IMR-90 (cell line): ENCODE measurements around the gene YBX2. TPM values are rescaled to one million over a fixed set of nuclear protein-coding genes. Genes with fewer than 3 reads are reported as not detected.

Experiments
- ATAC-seq: fragments of 200-7000 bp; cut with Tn5 transposase; 2 replicates; pipeline ENCODE4 v1.9.1; 2020; ENCODE audit warnings: low read depth, mild to moderate bottlenecking, moderate library complexity
- BruUV-seq: library from RNA; stranded (reverse); fragments of 400-500 nt; replicated peaks from 2 replicates; lab custom pipeline; 2021; lab: Mats Ljungman, UMichigan
- CTCF ChIA-PET: fragments of 300-600 bp; formaldehyde crosslinking; extraction: SDS; loops from one replicate; lab custom pipeline; 2021; ENCODE audit warnings: antibody characterized with exemption; lab: Yijun Ruan, JAX
- POLR2A ChIA-PET: fragments of 300-600 bp; sonication (Branson Sonifier 250); formaldehyde crosslinking; loops from one replicate; lab custom pipeline; 2022; ENCODE audit warnings: antibody characterized with exemption; ENCODE audit not compliant: unreplicated experiment; lab: Charles Lee
- DNase-seq: peaks from one replicate; pipeline ENCODE4 v3.0.0; 2013
- H2AFZ ChIP-seq: replicated peaks from 2 replicates; pipeline ENCODE3; 2013; ENCODE audit warnings: low read length, mild to moderate bottlenecking; ENCODE audit not compliant: poor library complexity
- H2AK5ac ChIP-seq: 2 replicates; pipeline ENCODE4 v1.6.1; 2013; ENCODE audit warnings: low read depth, low read length, inconsistent platforms
- H2AK9ac ChIP-seq: replicated peaks from 2 replicates; pipeline ENCODE3; 2013; ENCODE audit warnings: mild to moderate bottlenecking, low read depth, low read length, moderate library complexity; ENCODE audit not compliant: poor library complexity
- H2BK120ac ChIP-seq: 2 replicates; pipeline ENCODE4 v1.6.1; 2013; ENCODE audit warnings: low read depth, low read length, inconsistent platforms
- H2BK15ac ChIP-seq: 3 replicates; pipeline ENCODE4 v1.6.1; 2013; ENCODE audit warnings: low read depth, low read length, inconsistent platforms
- H2BK20ac ChIP-seq: 2 replicates; pipeline ENCODE4 v1.6.1; 2013; ENCODE audit warnings: low read depth, mild to moderate bottlenecking, inconsistent platforms, low read length, moderate library complexity
- H2BK5ac ChIP-seq: 2 replicates; pipeline ENCODE4 v1.6.1; 2013; ENCODE audit warnings: mild to moderate bottlenecking, low read depth, low read length, inconsistent platforms; ENCODE audit not compliant: poor library complexity, severe bottlenecking
- H3K14ac ChIP-seq: replicated peaks from 2 replicates; pipeline ENCODE4 v1.6.1; 2013; ENCODE audit warnings: low read depth, low read length, inconsistent platforms
- H3K18ac ChIP-seq: 2 replicates; pipeline ENCODE4 v1.6.1; 2013; ENCODE audit warnings: low read depth, low read length, control low read depth
- H3K23ac ChIP-seq: 2 replicates; pipeline ENCODE4 v1.6.1; 2013; ENCODE audit warnings: low read depth, low read length, inconsistent platforms
- H3K27ac ChIP-seq: 2 replicates; pipeline ENCODE4 v1.5.1; 2013; ENCODE audit warnings: mild to moderate bottlenecking, control low read depth, low read length; ENCODE audit not compliant: insufficient read depth
- H3K27me3 ChIP-seq: 2 replicates; pipeline ENCODE4 v1.6.1; 2013; ENCODE audit warnings: low read length; ENCODE audit not compliant: control insufficient read depth, insufficient read depth
- H3K36me3 ChIP-seq: 2 replicates; pipeline ENCODE4 v1.6.1; 2013; ENCODE audit warnings: low read length, mixed read lengths; ENCODE audit not compliant: control insufficient read depth, insufficient read depth
- H3K4ac ChIP-seq: 2 replicates; pipeline ENCODE4 v1.6.1; 2013; ENCODE audit warnings: low read depth, low read length, inconsistent platforms
- H3K4me1 ChIP-seq: 2 replicates; pipeline ENCODE4 v1.6.1; 2013; ENCODE audit warnings: low read length, mixed read lengths; ENCODE audit not compliant: control insufficient read depth, insufficient read depth
- H3K4me2 ChIP-seq: 2 replicates; pipeline ENCODE4 v1.6.1; 2013; ENCODE audit warnings: low read depth, mild to moderate bottlenecking, control low read depth, low read length, moderate library complexity
- H3K4me3 ChIP-seq: 2 replicates; pipeline ENCODE4 v1.5.1; 2013; ENCODE audit warnings: low read depth, mild to moderate bottlenecking, control low read depth, low read length, moderate library complexity; ENCODE audit not compliant: insufficient read depth
- H3K56ac ChIP-seq: 2 replicates; pipeline ENCODE4 v1.6.1; 2013; ENCODE audit warnings: low read length, inconsistent platforms; ENCODE audit not compliant: insufficient read depth; ENCODE audit errors: extremely low read depth
- H3K79me1 ChIP-seq, 2 experiments: 2 replicates each; pipeline ENCODE4 v1.6.1; 2013; ENCODE audit warnings: low read length in 2 of 2, inconsistent platforms in 1 of 2, low read depth in 1 of 2
- H3K9ac ChIP-seq: 2 replicates; pipeline ENCODE4 v1.6.1; 2013; ENCODE audit warnings: low read depth, low read length, control low read depth
- H3K9me1 ChIP-seq: 2 replicates; pipeline ENCODE4 v1.6.1; 2013; ENCODE audit warnings: low read length, inconsistent platforms; ENCODE audit not compliant: insufficient read depth
- H3K9me3 ChIP-seq: 2 replicates; pipeline ENCODE4 v1.6.1; 2013; ENCODE audit warnings: low read length; ENCODE audit not compliant: control insufficient read depth, insufficient read depth
- H4K20me1 ChIP-seq: 2 replicates; pipeline ENCODE4 v1.6.1; 2013; ENCODE audit warnings: low read length, inconsistent platforms; ENCODE audit not compliant: insufficient read depth
- H4K5ac ChIP-seq: 2 replicates; pipeline ENCODE4 v1.6.1; 2013; ENCODE audit warnings: mild to moderate bottlenecking, low read depth, low read length, control low read depth
- H4K8ac ChIP-seq, 2 experiments: 2 replicates each; pipeline ENCODE4 v1.6.1; 2013; ENCODE audit warnings: low read depth in 2 of 2, low read length in 2 of 2, control low read depth in 1 of 2, inconsistent platforms in 1 of 2
- H4K91ac ChIP-seq: 2 replicates; pipeline ENCODE4 v1.6.1; 2013; ENCODE audit warnings: low read depth, low read length, inconsistent platforms; ENCODE audit not compliant: insufficient read depth
- BHLHE40 ChIP-seq: fragments of 150-350 bp; IDR thresholded peaks from 2 replicates; pipeline ENCODE4 v1.6.1; 2016; ENCODE audit warnings: mild to moderate bottlenecking, low read depth, low read length
- CEBPB ChIP-seq: IDR thresholded peaks from 2 replicates; pipeline ENCODE4 v1.6.1; 2012; ENCODE audit warnings: low read depth, low read length, improper control_type of control experiment
- CHD1 ChIP-seq: IDR thresholded peaks from 2 replicates; pipeline ENCODE4 v1.6.1; 2012; ENCODE audit warnings: low read depth, low read length, improper control_type of control experiment
- CTCF ChIP-seq: conservative IDR thresholded peaks from 2 replicates; pipeline ENCODE4 v1.5.1; 2012; ENCODE audit warnings: mild to moderate bottlenecking, low read depth, low read length, improper control_type of control experiment
- ELK1 ChIP-seq: fragments of 150-350 bp; IDR thresholded peaks from 2 replicates; pipeline ENCODE4 v1.6.1; 2016; ENCODE audit warnings: low read depth, mild to moderate bottlenecking, low read length, moderate library complexity, borderline replicate concordance
- FOS ChIP-seq: fragments of 150-350 bp; IDR thresholded peaks from 2 replicates; pipeline ENCODE4 v1.6.1; 2016; ENCODE audit warnings: low read depth, low read length
- MAFK ChIP-seq: IDR thresholded peaks from 2 replicates; pipeline ENCODE4 v1.6.1; 2012; ENCODE audit warnings: low read depth, low read length, improper control_type of control experiment
- MAZ ChIP-seq: IDR thresholded peaks from 2 replicates; pipeline ENCODE4 v1.6.1; 2012; ENCODE audit warnings: low read depth, mild to moderate bottlenecking, low read length, improper control_type of control experiment, moderate library complexity, borderline replicate concordance
- MXI1 ChIP-seq: IDR thresholded peaks from 2 replicates; pipeline ENCODE4 v1.6.1; 2012; ENCODE audit warnings: low read depth, mild to moderate bottlenecking, low read length, moderate library complexity, borderline replicate concordance
- NFE2L2 ChIP-seq: fragments of 150-350 bp; IDR thresholded peaks from 2 replicates; pipeline ENCODE4 v1.6.1; 2016; ENCODE audit warnings: low read depth, mild to moderate bottlenecking, low read length
- POLR2A ChIP-seq: IDR thresholded peaks from 2 replicates; pipeline ENCODE4 v1.6.1; 2012; ENCODE audit warnings: mild to moderate bottlenecking, low read depth, low read length
- RAD21 ChIP-seq: IDR thresholded peaks from 2 replicates; pipeline ENCODE4 v1.6.1; 2012; ENCODE audit warnings: low read length, improper control_type of control experiment
- RCOR1 ChIP-seq: IDR thresholded peaks from 2 replicates; pipeline ENCODE4 v1.6.1; 2012; ENCODE audit warnings: mild to moderate bottlenecking, low read length, improper control_type of control experiment; ENCODE audit not compliant: insufficient replicate concordance
- RFX5 ChIP-seq: IDR thresholded peaks from 2 replicates; pipeline ENCODE4 v1.8.0; 2012; ENCODE audit warnings: low read depth, mild to moderate bottlenecking, low read length, moderate library complexity
- SMC3 ChIP-seq: fragments of 150-350 bp; IDR thresholded peaks from 2 replicates; pipeline ENCODE4 v1.6.1; 2016; ENCODE audit warnings: low read depth, mild to moderate bottlenecking, antibody characterized with exemption, low read length, moderate library complexity
- USF2 ChIP-seq: fragments of 150-350 bp; IDR thresholded peaks from 2 replicates; pipeline ENCODE4 v1.6.1; 2017; ENCODE audit warnings: mild to moderate bottlenecking, antibody characterized with exemption, low read length, low read depth
- WGBS, 2 experiments: methylation state at CpG; one replicate each; pipeline versions ENCODE4 v1.1.5 to v1.1.7; 2013; ENCODE audit warnings: missing lambda C conversion rate in 2 of 2; ENCODE audit not compliant: insufficient read length in 1 of 2; ENCODE audit errors: extremely low coverage in 2 of 2; 5-methylcytosine and 5-hydroxymethylcytosine counted together
- dilution Hi-C: fragments of 300-500 bp; cut with HindIII; formaldehyde crosslinking; loops from one replicate; pipeline ENCODE4 v1.14.3; 2018; ENCODE audit warnings: low sequenced_read_pairs; ENCODE audit not compliant: unreplicated experiment
- in situ Hi-C: fragments of 300-500 bp; cut with MboI; formaldehyde crosslinking; loops from 3 replicates; pipeline ENCODE4 v1.14.3; 2019; ENCODE audit warnings: low sequenced_read_pairs, inconsistent platforms, mixed read lengths
- intact Hi-C: fragments of 100-400 bp; cut with micrococcal nuclease; formaldehyde crosslinking; loops from 2 replicates; pipeline ENCODE4 v1.10.0; 2022
- polyA plus RNA-seq, 3 experiments: library from polyadenylated mRNA; depleted of rRNA; stranded (reverse); fragments of >200 nt; gene quantifications; 2 replicates each; pipeline ENCODE4 v1.2.3, GENCODE V29; 2012; ENCODE audit warnings: low replicate concordance in 1 of 3
- total RNA-seq: library from RNA; depleted of rRNA; stranded (reverse); fragments of >200 nt; gene quantifications from 2 replicates; pipeline ENCODE4 v1.2.3, GENCODE V29; 2012

YBX2 gene
- total and polyA plus RNA-seq, 2 of the 4 experiments (the other 2 are of a cell fraction) = 0.17 TPM; not detected in 1

- no TSS peak for BruUV-seq
- no peak overlapping the region for H2AFZ ChIP-seq
- no peak for ATAC-seq
- H4K5ac ChIP-seq = no peak overlapping the region
- no peaks in the 10 kb centered on the region for H4K20me1 ChIP-seq
- no peaks in the 10 kb centered on the region for H3K9me3 ChIP-seq
- H3K23ac ChIP-seq = no peak overlapping the region
- intact Hi-C loops = no loop called here
- H2BK20ac ChIP-seq = no peak overlapping the region
- H2BK15ac ChIP-seq = no peak overlapping the region
- H3K4me3 ChIP-seq = no peak overlapping the region
- no peak overlapping the region for H2AK9ac ChIP-seq
- TF ChIP-seq NFE2L2 (no peak), MXI1 (no peak), CTCF (no peak), RAD21 (no peak), CEBPB (no peak), MAZ (no peak), BHLHE40 (no peak), FOS (no peak), RCOR1 (no peak), RFX5 (no peak), POLR2A (no peak), ELK1 (no peak), USF2 (no peak), MAFK (no peak), SMC3 (no peak), CHD1 (no peak)
- CTCF ChIA-PET = no interaction called here
- POLR2A ChIA-PET = no interaction called here
- dilution Hi-C loops = no loop called here
- no peak overlapping the region for H3K9ac ChIP-seq
- H4K8ac ChIP-seq = no peak overlapping the region
- no peak overlapping the region for H2BK120ac ChIP-seq
- H3K4ac ChIP-seq = no peak overlapping the region
- no peak overlapping the region for H3K18ac ChIP-seq
- peaks cover 29% of the 10 kb centered on the region for H3K36me3 ChIP-seq
- no peak overlapping the region for H3K4me2 ChIP-seq
- peaks cover under 1 to 7% of the 10 kb centered on the region in 2 experiments; a peak in 2 of 4 replicates for H3K79me1 ChIP-seq
- peaks cover 13% of the 10 kb centered on the region; the same call in 1 of the 2 replicates for H3K27me3 ChIP-seq
- no peak for DNase-seq
- H2AK5ac ChIP-seq = no peak overlapping the region
- no peak overlapping the region for H3K27ac ChIP-seq
- WGBS, 2 experiments = no CpG with 5 or more reads among the region's 6 CpGs
- in situ Hi-C loops = no loop called here
- H3K14ac ChIP-seq = no peak overlapping the region
- H4K91ac ChIP-seq = no peak overlapping the region
- H2BK5ac ChIP-seq = no peak overlapping the region
- peaks cover 8% of the 10 kb centered on the region for H3K4me1 ChIP-seq
- no peak overlapping the region for H3K56ac ChIP-seq
- H3K9me1 ChIP-seq = peaks cover 10% of the 10 kb centered on the region
Measured at GRCh38 chr17:7259555-7259889, 34.9 kb downstream of the YBX2 start.
